Activated naive CD8-positive, alpha-beta T cell treated with anti-CD3 and anti-CD28 coated beads for 36 hours (primary cell): ENCODE data around the gene MRPS22. TPM values are rescaled to one million over a fixed set of nuclear protein-coding genes. Genes with fewer than 3 reads are reported as not detected.
A peak's percentile ranks its signal among the peaks of the same experiment; 100 is the strongest.
"Not testable (repeated sequence)": the region's sequence is repeated elsewhere in the genome, so short reads cannot be mapped to it uniquely, and the experiment has no call there.

Experiments
- DNase-seq: peaks from one replicate; pipeline ENCODE4 v3.0.0; 2021
- H3K27ac Mint-ChIP-seq: one replicate; pipeline ENCODE4 v1.8.0; 2022; ENCODE audit warnings: mild to moderate bottlenecking, moderate library complexity, mixed read lengths
- H3K27me3 Mint-ChIP-seq: one replicate; pipeline ENCODE4 v1.8.0; 2022; ENCODE audit warnings: mild to moderate bottlenecking, mixed read lengths
- H3K36me3 Mint-ChIP-seq: one replicate; pipeline ENCODE4 v1.8.0; 2021; ENCODE audit warnings: mild to moderate bottlenecking, mixed read lengths
- H3K4me1 Mint-ChIP-seq: one replicate; pipeline ENCODE4 v1.8.0; 2021; ENCODE audit warnings: mixed read lengths
- H3K4me3 Mint-ChIP-seq: one replicate; pipeline ENCODE4 v1.8.0; 2022; ENCODE audit warnings: mild to moderate bottlenecking, moderate library complexity, mixed read lengths
- H3K9me3 Mint-ChIP-seq: one replicate; pipeline ENCODE4 v1.8.0; 2022; ENCODE audit warnings: mixed read lengths
- total RNA-seq, 2 experiments: library from RNA; stranded (reverse); gene quantifications; one replicate each; pipeline ENCODE4 v1.2.3, GENCODE V29; 2021

The MRPS22 gene
- total RNA-seq, 2 experiments from 2014 or later = 82.4 to 84.2 TPM

DNA sequence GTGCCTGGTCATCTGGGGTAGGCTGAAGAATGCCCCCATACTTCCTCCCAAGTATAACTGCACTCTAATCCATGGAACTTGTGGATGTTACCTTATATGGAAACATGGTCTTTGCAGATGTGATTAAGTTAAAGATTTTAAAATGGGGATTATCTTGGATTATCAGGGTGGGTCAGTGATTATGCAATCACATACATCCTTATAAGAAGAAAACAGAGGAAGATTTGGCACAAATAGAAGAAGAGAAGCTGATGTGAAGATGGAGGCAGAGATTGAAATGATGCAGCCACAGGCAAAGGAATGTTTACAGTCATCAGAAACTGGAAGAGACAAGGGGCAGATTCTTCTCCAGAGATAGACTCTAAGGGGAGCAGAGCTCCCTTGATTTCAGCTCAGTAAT is 1.8 kb upstream of the MRPS22 start:
- Mint-ChIP-seq H3K9me3 (no peaks in the 10 kb centered on the region), H3K27me3 (peaks cover 7% of the 10 kb centered on the region), H3K27ac (no peak overlapping the region), H3K4me1 (peaks cover 13% of the 10 kb centered on the region), H3K36me3 (peaks cover under 1% of the 10 kb centered on the region), H3K4me3 (no peak overlapping the region)
- DNase-seq = no peak

DNA sequence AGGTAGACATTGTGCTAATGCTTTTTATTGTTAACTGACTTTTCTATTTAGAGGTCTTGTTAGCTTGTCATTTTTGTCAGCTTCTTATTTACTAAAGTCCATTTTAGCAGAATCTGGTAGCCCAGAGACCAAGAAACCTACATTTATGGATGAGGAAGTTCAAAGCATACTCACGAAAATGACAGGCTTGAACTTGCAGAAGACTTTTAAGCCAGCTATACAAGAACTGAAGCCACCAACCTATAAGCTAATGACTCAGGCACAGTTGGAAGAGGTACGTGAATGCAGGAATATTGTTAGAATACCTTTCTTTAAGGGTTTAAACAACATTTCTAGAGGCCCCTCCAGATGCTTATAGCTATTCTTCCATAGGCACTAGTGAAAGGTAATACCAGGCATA is 3.0 kb downstream of the MRPS22 start:
- Mint-ChIP-seq H3K4me3 (no peak overlapping the region), H3K27me3 (no peaks in the 10 kb centered on the region), H3K27ac (no peak overlapping the region), H3K9me3 (no peaks in the 10 kb centered on the region), H3K4me1 (peaks cover 6% of the 10 kb centered on the region), H3K36me3 (peaks cover 9% of the 10 kb centered on the region)
- no peak for DNase-seq

DNA sequence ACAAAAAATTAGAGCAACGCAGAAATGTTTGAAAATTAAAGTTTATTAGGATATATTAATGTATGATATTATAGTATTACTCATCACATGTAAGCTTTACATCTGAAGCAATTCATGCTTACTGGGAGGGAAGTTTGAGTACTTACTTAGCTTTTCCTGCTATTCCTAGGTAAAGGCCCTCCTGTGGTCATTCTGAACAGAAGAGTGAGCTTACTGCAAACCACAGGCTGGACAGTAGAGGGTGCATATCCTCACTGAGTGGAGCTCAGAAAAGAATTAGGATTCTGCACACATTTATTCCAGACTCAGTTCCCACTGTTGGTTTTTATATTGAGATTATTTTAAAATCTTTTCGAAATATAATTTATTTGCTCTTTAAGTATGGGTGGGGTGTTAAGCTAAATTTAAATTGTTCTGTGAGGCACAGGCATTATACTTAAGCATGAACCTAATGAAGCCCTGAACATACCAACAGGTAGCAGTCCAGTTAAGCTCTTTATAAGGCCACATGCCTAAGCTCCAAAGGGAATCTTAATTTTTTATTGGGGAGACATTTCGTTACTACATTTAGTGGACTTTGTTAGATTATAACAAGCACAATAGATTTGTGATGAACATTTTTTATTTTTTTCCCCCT is 10.2 kb downstream of the MRPS22 start:
- no peak overlapping the region for H3K27ac Mint-ChIP-seq
- H3K4me3 Mint-ChIP-seq = no peak overlapping the region
- no peak for DNase-seq
- no peaks in the 10 kb centered on the region for H3K9me3 Mint-ChIP-seq
- peaks cover 33% of the 10 kb centered on the region for H3K36me3 Mint-ChIP-seq
- H3K27me3 Mint-ChIP-seq = no peaks in the 10 kb centered on the region
- H3K4me1 Mint-ChIP-seq = peaks cover 38% of the 10 kb centered on the region

DNA sequence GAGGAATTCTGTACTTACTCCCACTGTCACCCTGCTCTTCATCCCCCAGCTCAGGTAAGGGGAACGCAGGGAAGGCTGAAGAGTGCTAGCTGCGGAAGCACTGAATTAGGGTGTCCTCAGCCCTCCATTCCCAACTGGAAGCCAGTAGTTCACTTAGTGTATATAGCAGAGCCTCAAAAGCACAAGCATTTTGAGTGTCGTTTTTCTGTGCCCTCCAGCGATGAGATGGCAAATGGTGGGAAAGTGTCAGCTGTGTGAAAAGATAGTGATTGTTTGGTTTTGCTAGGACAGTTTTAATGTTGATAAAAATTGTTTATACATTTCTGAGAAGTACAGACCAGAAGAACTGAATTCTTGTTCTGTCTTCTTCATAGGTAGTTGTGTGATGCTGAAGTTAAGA is 10.8 kb downstream of the MRPS22 start:
- Mint-ChIP-seq H3K36me3 (peaks cover 32% of the 10 kb centered on the region), H3K4me3 (no peak overlapping the region), H3K27ac (peak overlapping the region; percentile 83), H3K9me3 (no peaks in the 10 kb centered on the region), H3K4me1 (peaks cover 42% of the 10 kb centered on the region), H3K27me3 (no peaks in the 10 kb centered on the region)
- DNase-seq = no peak

DNA sequence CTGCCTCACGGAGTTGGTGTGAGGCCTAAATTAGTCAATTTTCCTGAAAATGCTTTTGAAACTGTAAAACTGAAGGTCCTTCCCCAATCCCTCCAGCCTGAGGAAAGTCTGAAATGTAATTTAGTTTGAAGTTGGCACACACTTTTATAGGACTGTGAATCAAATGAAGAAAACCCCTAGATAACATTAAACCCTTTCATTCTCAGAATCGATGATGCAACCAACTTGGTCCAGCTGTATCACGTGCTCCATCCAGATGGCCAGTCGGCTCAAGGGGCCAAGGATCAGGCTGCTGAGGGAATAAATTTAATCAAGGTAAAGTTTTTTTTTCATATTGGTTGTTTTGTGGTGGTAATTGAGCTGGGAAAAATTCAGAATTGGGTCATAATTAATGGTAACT is 11.7 kb downstream of the MRPS22 start:
- DNase-seq = no peak
- Mint-ChIP-seq H3K27me3 (no peaks in the 10 kb centered on the region), H3K27ac (peak overlapping the region; percentile 83), H3K4me3 (no peak overlapping the region), H3K36me3 (peaks cover 35% of the 10 kb centered on the region), H3K4me1 (peaks cover 42% of the 10 kb centered on the region), H3K9me3 (no peaks in the 10 kb centered on the region)

DNA sequence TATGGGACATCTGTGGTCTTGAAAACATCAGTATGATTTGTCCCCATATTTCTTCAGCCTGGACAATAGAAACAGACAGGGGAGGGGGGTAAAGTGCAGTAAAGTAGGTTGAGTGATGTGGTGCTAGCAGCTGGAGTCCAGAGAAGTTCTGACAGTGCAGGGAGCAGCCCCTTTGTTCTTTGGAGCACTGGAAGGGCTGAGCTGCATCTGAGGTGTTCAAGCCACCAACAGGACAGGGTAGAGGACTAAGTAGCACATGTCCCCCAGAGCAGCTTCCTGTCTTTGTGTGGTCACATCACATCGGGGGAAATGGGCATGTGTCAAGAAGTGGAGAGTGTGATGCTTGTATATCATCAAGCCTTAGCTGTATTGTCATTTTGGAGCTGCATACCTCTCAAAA is 12.1 kb downstream of the MRPS22 start:
- H3K36me3 Mint-ChIP-seq = peaks cover 39% of the 10 kb centered on the region
- no peak for DNase-seq
- no peaks in the 10 kb centered on the region for H3K27me3 Mint-ChIP-seq
- H3K9me3 Mint-ChIP-seq = no peaks in the 10 kb centered on the region
- H3K27ac Mint-ChIP-seq = peak overlapping the region; percentile 83
- peak overlapping the region; percentile 7 for H3K4me3 Mint-ChIP-seq
- peaks cover 44% of the 10 kb centered on the region for H3K4me1 Mint-ChIP-seq

DNA sequence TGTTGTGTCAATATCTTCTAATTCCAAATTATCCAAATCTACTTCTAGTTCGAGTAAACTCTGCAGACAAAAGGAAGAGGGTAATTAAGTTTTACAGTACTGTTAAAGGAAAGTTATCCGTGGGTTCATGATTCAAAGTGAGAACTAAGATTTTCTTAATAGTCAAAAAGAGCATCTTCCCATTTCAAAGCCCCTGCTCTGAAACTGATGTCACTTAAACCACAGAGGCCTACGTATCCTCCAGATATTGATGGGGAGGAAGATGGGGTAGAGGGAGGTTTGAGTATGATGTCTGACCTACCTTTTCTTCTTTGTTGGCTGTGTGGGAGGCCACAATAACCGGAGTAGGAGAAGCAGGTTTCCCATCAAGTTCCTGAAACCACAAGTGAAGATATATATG is 14.1 kb downstream of the MRPS22 start:
- peak; percentile 22 for DNase-seq
- Mint-ChIP-seq H3K27ac (peak overlapping the region; percentile 92), H3K4me3 (peak overlapping the region; percentile 52), H3K4me1 (peaks cover 49% of the 10 kb centered on the region), H3K27me3 (no peaks in the 10 kb centered on the region), H3K36me3 (peaks cover 40% of the 10 kb centered on the region), H3K9me3 (no peaks in the 10 kb centered on the region)

DNA sequence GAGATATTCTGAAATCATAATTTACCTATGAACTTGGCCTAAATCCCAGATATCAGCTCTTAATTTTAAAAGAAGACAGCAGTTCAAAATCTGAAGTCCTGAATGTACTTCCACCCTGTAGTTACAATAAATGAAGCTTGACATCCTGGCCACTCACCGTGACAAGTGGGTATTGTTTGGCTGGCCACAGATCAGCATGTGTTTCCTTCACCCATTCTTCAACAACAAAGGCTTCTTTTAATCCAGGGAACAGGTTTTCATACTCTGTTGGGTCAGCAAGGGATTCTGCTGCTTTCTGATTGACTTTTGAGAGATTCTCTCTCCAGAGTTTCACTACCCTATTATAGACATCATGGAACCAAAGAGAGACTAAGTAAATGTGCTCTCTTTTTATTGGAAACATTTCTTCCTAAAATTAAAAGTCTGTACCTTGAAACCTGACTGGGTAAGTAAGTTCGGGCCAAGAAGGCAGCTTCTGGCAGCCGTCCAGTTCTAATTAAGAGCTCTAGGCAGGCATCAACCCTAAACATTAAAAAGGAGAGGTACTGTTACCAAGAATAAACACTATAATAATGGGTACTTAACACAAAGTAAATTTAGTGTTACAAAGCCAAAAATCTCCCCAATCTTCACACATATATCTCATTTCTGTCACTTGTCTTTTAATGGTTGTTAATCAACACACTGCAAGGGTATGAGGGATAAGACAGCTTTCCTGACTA is 15.2 kb downstream of the MRPS22 start:
- Mint-ChIP-seq H3K4me1 (peaks cover 45% of the 10 kb centered on the region), H3K36me3 (peaks cover 40% of the 10 kb centered on the region), H3K4me3 (no peak overlapping the region), H3K27me3 (no peaks in the 10 kb centered on the region), H3K9me3 (no peaks in the 10 kb centered on the region), H3K27ac (peak overlapping the region; percentile 92)
- DNase-seq = no peak

DNA sequence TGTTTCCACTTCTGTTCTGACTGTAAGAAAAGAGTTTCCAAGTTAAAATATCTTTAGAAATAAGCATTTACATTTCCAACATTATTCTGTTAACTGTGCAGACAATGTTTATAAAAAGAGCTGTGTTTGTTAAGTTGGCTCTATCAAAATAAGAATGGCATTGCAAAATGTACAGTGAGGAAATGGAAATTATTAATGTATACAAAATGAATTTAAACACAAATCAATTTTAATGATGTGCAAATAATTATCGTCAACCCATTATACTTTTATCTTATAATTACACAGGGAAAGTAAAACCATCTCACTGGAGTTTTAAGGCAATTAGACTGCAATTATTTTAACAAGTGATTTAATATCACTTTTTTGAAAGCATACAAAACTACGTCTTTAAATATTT is 17.5 kb downstream of the MRPS22 start:
- Mint-ChIP-seq H3K4me3 (no peak overlapping the region), H3K9me3 (no peaks in the 10 kb centered on the region), H3K36me3 (peaks cover 39% of the 10 kb centered on the region), H3K4me1 (peaks cover 34% of the 10 kb centered on the region), H3K27ac (peak overlapping the region; percentile 66), H3K27me3 (no peaks in the 10 kb centered on the region)
- no peak for DNase-seq

DNA sequence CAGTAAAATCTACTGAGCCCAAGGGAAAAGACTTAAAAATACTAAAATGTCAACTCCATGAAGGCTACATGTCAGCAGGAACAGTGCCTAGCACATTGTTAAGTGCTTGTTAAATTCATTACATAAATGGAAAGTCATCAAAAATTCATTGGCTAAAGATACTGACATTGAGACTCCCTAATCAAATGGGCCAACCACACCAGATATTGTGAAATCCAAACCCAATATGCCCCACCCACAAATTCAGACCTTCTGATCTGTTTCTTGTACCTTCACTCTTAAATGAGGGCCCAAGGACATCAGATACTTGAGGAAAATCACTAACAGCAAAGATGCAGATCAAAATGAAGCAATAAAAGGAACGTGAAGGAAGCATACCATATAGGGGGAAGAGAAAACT is 20.7 kb downstream of the MRPS22 start:
- H3K4me3 Mint-ChIP-seq = no peak overlapping the region
- DNase-seq = no peak
- no peak overlapping the region for H3K27ac Mint-ChIP-seq
- H3K4me1 Mint-ChIP-seq = peaks cover 23% of the 10 kb centered on the region
- peaks cover 37% of the 10 kb centered on the region for H3K36me3 Mint-ChIP-seq
- H3K27me3 Mint-ChIP-seq = no peaks in the 10 kb centered on the region
- no peaks in the 10 kb centered on the region for H3K9me3 Mint-ChIP-seq

DNA sequence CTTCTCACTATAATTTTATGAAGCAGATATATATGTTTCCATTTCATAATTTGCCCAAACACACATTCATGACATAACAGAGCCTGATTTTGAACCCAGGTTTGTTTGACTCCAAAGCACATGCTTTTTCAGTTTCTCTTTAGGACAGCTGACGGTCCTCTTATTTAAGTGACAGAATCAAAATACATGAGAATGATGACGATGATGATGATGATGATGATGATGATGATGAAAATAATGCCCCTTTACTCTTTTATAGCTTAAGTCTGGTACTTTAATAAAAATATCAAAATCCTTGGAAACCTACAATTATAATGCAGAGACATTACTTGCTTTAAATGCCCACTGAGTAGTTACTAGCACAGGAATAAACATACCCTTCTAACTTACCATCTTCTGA is 30.3 kb downstream of the MRPS22 start:
- Mint-ChIP-seq H3K9me3 (no peaks in the 10 kb centered on the region), H3K36me3 (peaks cover 22% of the 10 kb centered on the region), H3K27ac (no peak overlapping the region)

DNA sequence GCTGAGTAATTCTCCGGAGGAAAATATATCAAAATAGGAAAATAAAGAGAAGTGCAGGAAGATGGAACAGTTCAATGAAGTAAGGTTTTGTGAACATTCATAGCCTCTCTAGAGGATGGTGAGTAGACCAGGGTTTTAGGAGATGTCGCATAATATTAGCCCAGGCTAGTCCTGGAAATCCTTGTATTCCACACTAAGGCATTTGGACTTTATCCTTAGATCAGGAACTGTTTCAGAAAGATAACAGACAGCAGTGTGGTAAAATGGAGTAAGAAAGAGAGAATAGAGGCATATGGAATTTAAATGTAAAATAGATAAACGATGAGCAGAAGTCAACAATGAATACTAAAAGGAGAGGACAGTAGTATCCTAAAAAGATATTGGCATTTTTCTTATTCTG is 33.6 kb downstream of the MRPS22 start:
- no peak for DNase-seq
- Mint-ChIP-seq H3K4me3 (no peak overlapping the region), H3K27ac (no peak overlapping the region), H3K27me3 (no peaks in the 10 kb centered on the region), H3K9me3 (no peaks in the 10 kb centered on the region), H3K4me1 (peaks cover 16% of the 10 kb centered on the region), H3K36me3 (peaks cover 30% of the 10 kb centered on the region)

More for the DNA sequence above, 30.3 kb downstream of the MRPS22 start:
- Mint-ChIP-seq H3K4me3 (no peak overlapping the region), H3K4me1 (peaks cover 4% of the 10 kb centered on the region), H3K27me3 (no peaks in the 10 kb centered on the region)
- no peak for DNase-seq

DNA sequence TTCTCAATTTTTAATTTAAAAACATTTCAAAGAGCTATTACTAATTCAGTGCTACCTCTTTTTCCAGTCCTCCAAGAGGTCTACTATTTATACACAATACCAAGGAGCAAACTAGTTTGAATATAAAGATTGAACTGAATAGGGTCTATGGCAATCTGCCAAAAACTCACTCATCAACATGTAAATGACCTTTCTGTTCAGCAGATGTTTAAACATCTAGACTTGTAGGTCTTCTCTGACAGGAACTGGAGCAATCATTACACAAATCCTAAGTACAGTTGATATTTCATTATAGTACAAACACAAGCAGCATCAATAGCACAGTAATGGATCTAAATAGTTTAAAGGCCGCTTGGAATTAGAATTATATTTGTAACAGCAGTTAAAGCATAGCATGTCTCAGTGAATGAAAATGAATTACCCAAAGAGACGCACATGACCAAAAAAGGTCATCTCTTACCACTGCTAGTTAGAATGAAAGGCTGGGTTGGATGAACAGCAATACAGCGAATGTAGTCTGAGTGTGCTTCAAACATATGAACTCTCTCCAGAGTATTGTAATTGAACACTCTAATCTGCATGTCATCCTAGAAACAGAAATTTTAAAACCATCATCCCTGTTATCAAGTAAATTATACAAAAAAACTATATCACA is 34.9 kb downstream of the MRPS22 start:
- H3K27me3 Mint-ChIP-seq = no peaks in the 10 kb centered on the region

DNA sequence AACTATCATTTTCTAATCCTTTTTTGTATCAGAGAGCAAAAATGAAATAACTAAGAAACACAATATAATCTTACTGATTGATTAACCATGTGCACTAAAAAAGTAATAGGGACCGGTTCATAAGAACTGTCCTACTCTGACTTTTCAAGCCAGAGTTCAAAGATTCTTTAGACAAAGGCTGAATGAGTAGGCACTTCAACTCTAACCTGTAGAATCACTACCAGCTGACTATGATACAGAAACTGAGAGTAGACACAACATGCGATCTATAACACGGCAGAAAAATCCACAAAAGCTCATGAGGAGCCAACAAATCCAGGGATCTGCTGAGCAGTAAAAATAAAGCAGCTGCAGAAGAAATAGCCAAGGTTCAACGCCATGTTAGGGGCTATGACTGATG is 36.8 kb downstream of the MRPS22 start:
- peaks cover 26% of the 10 kb centered on the region for H3K36me3 Mint-ChIP-seq
- H3K4me3 Mint-ChIP-seq = no peak overlapping the region
- DNase-seq = no peak
- peak overlapping the region; percentile 54 for H3K27ac Mint-ChIP-seq
- no peaks in the 10 kb centered on the region for H3K27me3 Mint-ChIP-seq
- H3K4me1 Mint-ChIP-seq = peaks cover 20% of the 10 kb centered on the region
- no peaks in the 10 kb centered on the region for H3K9me3 Mint-ChIP-seq

More for the DNA sequence above, 34.9 kb downstream of the MRPS22 start:
- Mint-ChIP-seq H3K4me3 (no peak overlapping the region), H3K27ac (no peak overlapping the region), H3K36me3 (peaks cover 32% of the 10 kb centered on the region), H3K9me3 (no peaks in the 10 kb centered on the region), H3K4me1 (peaks cover 17% of the 10 kb centered on the region)
- no peak for DNase-seq

DNA sequence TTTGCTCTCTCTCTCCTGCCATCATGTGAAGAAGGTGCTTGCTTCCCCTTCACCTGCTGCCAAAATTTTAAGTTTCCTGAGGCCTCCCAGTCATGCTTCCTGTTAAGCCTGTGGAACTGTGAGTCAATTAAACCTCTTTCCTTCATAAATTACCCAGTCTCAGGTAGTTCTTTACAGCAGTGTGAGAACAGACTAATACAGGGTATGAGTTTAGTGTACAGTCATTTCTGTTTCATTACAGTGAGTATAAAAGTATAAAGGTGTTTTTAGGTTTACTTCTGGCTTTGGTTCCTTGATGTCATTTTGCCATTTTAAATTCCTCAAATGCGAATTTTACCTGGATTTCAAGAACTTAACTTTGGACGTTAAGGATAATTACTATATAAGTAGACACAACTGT is 38.5 kb downstream of the MRPS22 start:
- H3K36me3 Mint-ChIP-seq = peaks cover 24% of the 10 kb centered on the region
- not testable (repeated sequence) for H3K4me3 Mint-ChIP-seq, H3K9me3 Mint-ChIP-seq, DNase-seq, H3K27me3 Mint-ChIP-seq
- H3K27ac Mint-ChIP-seq = peak overlapping the region; percentile 42
- peaks cover 32% of the 10 kb centered on the region for H3K4me1 Mint-ChIP-seq
